Neural cell (in vitro differentiated cells): ENCODE measurements around the gene STARD5. TPM values are rescaled to one million over a fixed set of nuclear protein-coding genes. Genes with fewer than 3 reads are reported as not detected.

Source experiments
- H2AFZ ChIP-seq: fragments of 200-600, 300-800 bp; sonication (generic), shearing (Covaris generic); 2 replicates; pipeline ENCODE4 v1.6.0; 2014; ENCODE audit warnings: low read depth, mild to moderate bottlenecking, antibody characterized with exemption, low read length, moderate library complexity
- H3F3A ChIP-seq: fragments of 200-600 bp; shearing (Covaris generic); 2 replicates; pipeline ENCODE4 v1.6.1; 2016; ENCODE audit warnings: mild to moderate bottlenecking, moderate library complexity, mixed read lengths, antibody characterized with exemption, low read length; ENCODE audit not compliant: insufficient read depth, poor library complexity, severe bottlenecking
- H3K27ac ChIP-seq: fragments of 200-600, 300-800 bp; sonication (generic), shearing (Covaris generic); 2 replicates; pipeline ENCODE4 v1.5.1; 2014; ENCODE audit warnings: mild to moderate bottlenecking, low read length, moderate library complexity
- H3K27me3 ChIP-seq: fragments of 300-800, 200-600 bp; sonication (generic), shearing (Covaris generic); 2 replicates; pipeline ENCODE4 v1.6.0; 2014; ENCODE audit warnings: mild to moderate bottlenecking, low read depth, low read length, moderate library complexity; ENCODE audit not compliant: insufficient read depth
- H3K36me3 ChIP-seq: fragments of 300-800, 200-600 bp; sonication (generic), shearing (Covaris generic); 2 replicates; pipeline ENCODE4 v1.5.1; 2014; ENCODE audit warnings: mild to moderate bottlenecking, antibody characterized with exemption, low read length, moderate library complexity; ENCODE audit not compliant: insufficient read depth
- H3K4me2 ChIP-seq: fragments of 300-800, 200-600 bp; sonication (generic), shearing (Covaris generic); 2 replicates; pipeline ENCODE4 v1.6.0; 2014; ENCODE audit warnings: mild to moderate bottlenecking, low read length
- H3K4me3 ChIP-seq: fragments of 300-800, 200-600 bp; sonication (generic), shearing (Covaris generic); 2 replicates; pipeline ENCODE4 v1.5.1; 2014; ENCODE audit warnings: mild to moderate bottlenecking, low read length, moderate library complexity
- H3K79me2 ChIP-seq: fragments of 200-600 bp; shearing (Covaris generic); replicated peaks from 2 replicates; pipeline ENCODE4 v1.6.0; 2014; ENCODE audit warnings: mild to moderate bottlenecking, low read length, moderate library complexity; ENCODE audit not compliant: insufficient read depth
- H3K9ac ChIP-seq: fragments of 300-800, 200-600 bp; sonication (generic), shearing (Covaris generic); 2 replicates; pipeline ENCODE4 v1.6.1; 2016; ENCODE audit warnings: mild to moderate bottlenecking, low read length, mixed read lengths
- H3K9me2 ChIP-seq: fragments of 200-600 bp; shearing (Covaris generic); 2 replicates; pipeline ENCODE4 v1.6.1; 2016; ENCODE audit warnings: mild to moderate bottlenecking, low read length, mixed read lengths; ENCODE audit not compliant: insufficient read depth
- H3K9me3 ChIP-seq: fragments of 200-600, 300-800 bp; sonication (generic), shearing (Covaris generic); 2 replicates; pipeline ENCODE4 v1.6.1; 2016; ENCODE audit warnings: mild to moderate bottlenecking, mixed run types, low read length, moderate library complexity, mixed read lengths
- H4K20me1 ChIP-seq: fragments of 200-600 bp; shearing (Covaris generic); 2 replicates; pipeline ENCODE4 v1.6.1; 2016; ENCODE audit warnings: mild to moderate bottlenecking, mixed run types; ENCODE audit not compliant: insufficient read depth
- EP300 ChIP-seq: fragments of 450-650 bp; conservative IDR thresholded peaks from 2 replicates; pipeline ENCODE4 v1.6.1; 2014; ENCODE audit warnings: antibody characterized with exemption, mild to moderate bottlenecking, moderate library complexity; ENCODE audit not compliant: poor library complexity, severe bottlenecking
- EZH2 ChIP-seq: fragments of 200-600, 300-800 bp; shearing (Covaris generic), sonication (generic); IDR thresholded peaks from 2 replicates; pipeline ENCODE4 v1.6.1; 2014; ENCODE audit warnings: antibody characterized with exemption, low read length, borderline replicate concordance, mild to moderate bottlenecking; ENCODE audit not compliant: insufficient read depth, poor library complexity, severe bottlenecking
- MXI1 ChIP-seq: fragments of 450-650 bp; conservative IDR thresholded peaks from 2 replicates; pipeline ENCODE4 v1.6.1; 2014; ENCODE audit warnings: antibody characterized with exemption, mild to moderate bottlenecking; ENCODE audit not compliant: poor library complexity, severe bottlenecking
- POLR2AphosphoS5 ChIP-seq: IDR thresholded peaks from 2 replicates; pipeline ENCODE4 v1.6.1; 2012
- RAD21 ChIP-seq: fragments of 450-650 bp; conservative IDR thresholded peaks from 2 replicates; pipeline ENCODE4 v1.6.1; 2014; ENCODE audit warnings: antibody characterized with exemption, mild to moderate bottlenecking, moderate library complexity
- SMC3 ChIP-seq: fragments of 450-650 bp; conservative IDR thresholded peaks from 2 replicates; pipeline ENCODE4 v1.6.1; 2014; ENCODE audit warnings: antibody characterized with exemption, mild to moderate bottlenecking, moderate library complexity; ENCODE audit not compliant: poor library complexity
- TAF1 ChIP-seq: IDR thresholded peaks from 2 replicates; pipeline ENCODE4 v1.6.1; 2012; ENCODE audit warnings: low read depth
- polyA plus RNA-seq: library from polyadenylated mRNA; depleted of rRNA; stranded (reverse); fragments of >200 nt; gene quantifications from 2 replicates; pipeline ENCODE4 v1.2.3, GENCODE V29; 2014
- TF ChIP-seq, protein P1 (sequence below): fragments of 450-650 bp; IDR thresholded peaks from 2 replicates; pipeline ENCODE4 v1.5.1; 2014; ENCODE audit warnings: antibody characterized with exemption, mild to moderate bottlenecking, moderate library complexity; ENCODE audit not compliant: poor library complexity, severe bottlenecking
- TF ChIP-seq, protein P2 (sequence below): IDR thresholded peaks from 2 replicates; pipeline ENCODE4 v1.6.1; 2012; ENCODE audit warnings: borderline replicate concordance

STARD5 gene
- polyA plus RNA-seq, 1 donor from 2014 or later, result 0.76 TPM

DNA sequence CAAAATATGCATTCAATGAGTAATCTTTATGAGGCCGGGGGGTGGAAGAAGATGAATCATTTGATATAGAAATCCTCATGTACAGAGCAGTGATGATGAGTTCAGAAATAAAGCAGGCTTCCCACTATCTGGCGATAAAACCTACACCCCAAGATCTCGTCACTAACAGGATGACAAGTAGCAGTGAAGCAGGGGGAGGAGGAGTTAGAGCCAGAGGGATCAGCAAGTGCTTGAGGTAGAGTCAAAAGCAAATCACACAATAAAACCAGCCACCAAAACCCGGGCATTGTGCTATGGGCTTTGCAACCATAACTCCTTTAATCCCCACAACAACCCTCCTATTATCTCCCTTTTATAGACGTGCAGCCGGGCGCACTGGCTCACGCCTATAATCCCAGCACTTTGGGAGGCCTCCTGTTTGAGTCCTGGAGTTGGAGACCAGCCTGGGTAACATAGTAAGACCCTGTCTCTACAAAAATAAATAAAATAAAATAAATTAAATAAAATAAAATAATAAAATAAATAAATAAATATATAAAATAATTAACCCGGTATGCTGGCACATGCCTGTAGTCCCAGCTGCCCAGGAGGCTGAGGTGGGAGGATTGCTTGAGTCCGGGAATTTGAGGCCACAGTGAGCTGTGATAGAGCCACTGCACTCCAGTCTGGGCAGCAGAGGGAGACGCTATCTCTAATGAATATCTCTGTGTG, 53.0 kb downstream of the STARD5 start:
- no peaks in the 10 kb centered on the region for H3K9me3 ChIP-seq
- no peak overlapping the region for H3K4me2 ChIP-seq
- TF ChIP-seq TAF1, result no peak
- TF ChIP-seq EZH2, result no peak
- TF ChIP-seq SMC3, result no peak
- no peak for TF ChIP-seq EP300
- no peak for TF ChIP-seq RAD21
- TF ChIP-seq, protein P1, sequence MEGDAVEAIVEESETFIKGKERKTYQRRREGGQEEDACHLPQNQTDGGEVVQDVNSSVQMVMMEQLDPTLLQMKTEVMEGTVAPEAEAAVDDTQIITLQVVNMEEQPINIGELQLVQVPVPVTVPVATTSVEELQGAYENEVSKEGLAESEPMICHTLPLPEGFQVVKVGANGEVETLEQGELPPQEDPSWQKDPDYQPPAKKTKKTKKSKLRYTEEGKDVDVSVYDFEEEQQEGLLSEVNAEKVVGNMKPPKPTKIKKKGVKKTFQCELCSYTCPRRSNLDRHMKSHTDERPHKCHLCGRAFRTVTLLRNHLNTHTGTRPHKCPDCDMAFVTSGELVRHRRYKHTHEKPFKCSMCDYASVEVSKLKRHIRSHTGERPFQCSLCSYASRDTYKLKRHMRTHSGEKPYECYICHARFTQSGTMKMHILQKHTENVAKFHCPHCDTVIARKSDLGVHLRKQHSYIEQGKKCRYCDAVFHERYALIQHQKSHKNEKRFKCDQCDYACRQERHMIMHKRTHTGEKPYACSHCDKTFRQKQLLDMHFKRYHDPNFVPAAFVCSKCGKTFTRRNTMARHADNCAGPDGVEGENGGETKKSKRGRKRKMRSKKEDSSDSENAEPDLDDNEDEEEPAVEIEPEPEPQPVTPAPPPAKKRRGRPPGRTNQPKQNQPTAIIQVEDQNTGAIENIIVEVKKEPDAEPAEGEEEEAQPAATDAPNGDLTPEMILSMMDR, result no peak
- TF ChIP-seq, protein P2, sequence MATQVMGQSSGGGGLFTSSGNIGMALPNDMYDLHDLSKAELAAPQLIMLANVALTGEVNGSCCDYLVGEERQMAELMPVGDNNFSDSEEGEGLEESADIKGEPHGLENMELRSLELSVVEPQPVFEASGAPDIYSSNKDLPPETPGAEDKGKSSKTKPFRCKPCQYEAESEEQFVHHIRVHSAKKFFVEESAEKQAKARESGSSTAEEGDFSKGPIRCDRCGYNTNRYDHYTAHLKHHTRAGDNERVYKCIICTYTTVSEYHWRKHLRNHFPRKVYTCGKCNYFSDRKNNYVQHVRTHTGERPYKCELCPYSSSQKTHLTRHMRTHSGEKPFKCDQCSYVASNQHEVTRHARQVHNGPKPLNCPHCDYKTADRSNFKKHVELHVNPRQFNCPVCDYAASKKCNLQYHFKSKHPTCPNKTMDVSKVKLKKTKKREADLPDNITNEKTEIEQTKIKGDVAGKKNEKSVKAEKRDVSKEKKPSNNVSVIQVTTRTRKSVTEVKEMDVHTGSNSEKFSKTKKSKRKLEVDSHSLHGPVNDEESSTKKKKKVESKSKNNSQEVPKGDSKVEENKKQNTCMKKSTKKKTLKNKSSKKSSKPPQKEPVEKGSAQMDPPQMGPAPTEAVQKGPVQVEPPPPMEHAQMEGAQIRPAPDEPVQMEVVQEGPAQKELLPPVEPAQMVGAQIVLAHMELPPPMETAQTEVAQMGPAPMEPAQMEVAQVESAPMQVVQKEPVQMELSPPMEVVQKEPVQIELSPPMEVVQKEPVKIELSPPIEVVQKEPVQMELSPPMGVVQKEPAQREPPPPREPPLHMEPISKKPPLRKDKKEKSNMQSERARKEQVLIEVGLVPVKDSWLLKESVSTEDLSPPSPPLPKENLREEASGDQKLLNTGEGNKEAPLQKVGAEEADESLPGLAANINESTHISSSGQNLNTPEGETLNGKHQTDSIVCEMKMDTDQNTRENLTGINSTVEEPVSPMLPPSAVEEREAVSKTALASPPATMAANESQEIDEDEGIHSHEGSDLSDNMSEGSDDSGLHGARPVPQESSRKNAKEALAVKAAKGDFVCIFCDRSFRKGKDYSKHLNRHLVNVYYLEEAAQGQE, result no peak
- no peak for TF ChIP-seq MXI1
- no peak for TF ChIP-seq POLR2AphosphoS5
- H3K4me3 ChIP-seq, result no peak overlapping the region
- no peaks in the 10 kb centered on the region for H3F3A ChIP-seq
- peaks cover 10% of the 10 kb centered on the region for H3K27me3 ChIP-seq
- no peaks in the 10 kb centered on the region for H3K79me2 ChIP-seq
- no peak overlapping the region for H3K27ac ChIP-seq
- H4K20me1 ChIP-seq, result no peaks in the 10 kb centered on the region
- no peak overlapping the region for H2AFZ ChIP-seq
- no peak overlapping the region for H3K9ac ChIP-seq
- H3K36me3 ChIP-seq, result no peaks in the 10 kb centered on the region
- H3K9me2 ChIP-seq, result no peaks in the 10 kb centered on the region

DNA sequence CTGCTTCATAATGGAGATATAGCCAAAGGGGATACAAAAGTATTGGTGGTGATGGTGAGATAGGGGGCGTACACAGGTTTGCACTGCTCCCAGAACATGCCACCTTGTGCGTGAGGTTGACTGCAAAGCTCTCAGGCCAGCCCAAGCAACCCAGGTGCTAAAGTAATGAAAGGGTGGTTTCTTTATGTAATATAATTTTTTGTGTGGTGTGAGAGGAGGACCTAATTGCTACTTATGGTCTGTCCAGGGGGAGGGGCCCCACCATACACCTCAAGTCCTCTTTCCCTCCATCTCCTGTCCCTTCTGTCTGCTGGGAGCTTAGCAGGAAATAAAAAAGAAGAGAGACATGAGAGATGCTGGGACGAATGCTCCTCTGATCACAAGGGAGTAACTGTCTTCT, 53.8 kb downstream of the STARD5 start:
- Histone ChIP-seq H3K9me3 (no peaks in the 10 kb centered on the region), H3K27ac (no peak overlapping the region), H3K27me3 (peaks cover 10% of the 10 kb centered on the region), H3K9ac (no peak overlapping the region), H3F3A (no peaks in the 10 kb centered on the region), H2AFZ (no peak overlapping the region), H3K4me2 (no peak overlapping the region), H3K36me3 (no peaks in the 10 kb centered on the region), H3K4me3 (no peak overlapping the region), H3K79me2 (no peaks in the 10 kb centered on the region), H4K20me1 (no peaks in the 10 kb centered on the region), H3K9me2 (no peaks in the 10 kb centered on the region)
- TF ChIP-seq EP300, result no peak
- TF ChIP-seq MXI1, result no peak
- no peak for TF ChIP-seq TAF1
- TF ChIP-seq SMC3, result no peak
- TF ChIP-seq, protein P1, result no peak
- no peak for TF ChIP-seq POLR2AphosphoS5
- TF ChIP-seq RAD21, result no peak
- TF ChIP-seq EZH2, result no peak
- TF ChIP-seq, protein P2, result no peak
